ENCODE measurements around the gene PIK3C3.

PIK3C3 gene

GRCh38 chr18:41921770-41922169 lies 33.3 kb upstream of the PIK3C3 start:
- TF ChIP-seq RARB (CRISPR knock-in tag; IDR thresholded peaks at IDR 0.05): no peak
- TF ChIP-seq PPARA (CRISPR knock-in tag; IDR thresholded peaks at IDR 0.05; ENCODE audit: borderline replicate concordance): no peak
- no peak for TF ChIP-seq ZFP30 (CRISPR knock-in tag; IDR thresholded peaks at IDR 0.05)
- no peak for ATAC-seq

GRCh38 chr18:41922176-41922575 lies 32.9 kb upstream of the PIK3C3 start:
- TF ChIP-seq ZFP30 (CRISPR knock-in tag; IDR thresholded peaks at IDR 0.05) (no peak), TSHZ2 (CRISPR knock-in tag; IDR thresholded peaks at IDR 0.05) (no peak), ZNF70 (CRISPR knock-in tag; IDR thresholded peaks at IDR 0.05) (no peak), RARB (CRISPR knock-in tag; IDR thresholded peaks at IDR 0.05) (no peak), ZFP3 (CRISPR knock-in tag; IDR thresholded peaks at IDR 0.05) (no peak), POU6F1 (CRISPR knock-in tag; IDR thresholded peaks at IDR 0.05; ENCODE audit: borderline replicate concordance, low read depth) (no peak), BACH2 (CRISPR knock-in tag; IDR thresholded peaks at IDR 0.05; ENCODE audit: borderline replicate concordance) (no peak), OSR1 (CRISPR knock-in tag; IDR thresholded peaks at IDR 0.05) (no peak)
- ATAC-seq: no peak

- TF ChIP-seq ARNTL (CRISPR knock-in tag; IDR thresholded peaks at IDR 0.05; ENCODE audit: borderline replicate concordance, low read depth): no peak
- TF ChIP-seq SNAI2 (CRISPR knock-in tag; IDR thresholded peaks at IDR 0.05): no peak
- TF ChIP-seq PPARA (CRISPR knock-in tag; IDR thresholded peaks at IDR 0.05; ENCODE audit: borderline replicate concordance): no peak
- TF ChIP-seq ZFP30 (CRISPR knock-in tag; IDR thresholded peaks at IDR 0.05): no peak
- no peak for TF ChIP-seq ZNF8 (CRISPR knock-in tag; IDR thresholded peaks at IDR 0.05)
- no peak for TF ChIP-seq RARB (CRISPR knock-in tag; IDR thresholded peaks at IDR 0.05)
- no peak for TF ChIP-seq ZFP3 (CRISPR knock-in tag; IDR thresholded peaks at IDR 0.05)
- no peak for TF ChIP-seq POU6F1 (CRISPR knock-in tag; IDR thresholded peaks at IDR 0.05; ENCODE audit: borderline replicate concordance, low read depth)
- TF ChIP-seq TCF4 (CRISPR knock-in tag; IDR thresholded peaks at IDR 0.05; ENCODE audit: borderline replicate concordance): no peak
- no peak for TF ChIP-seq CREB5 (CRISPR knock-in tag; IDR thresholded peaks at IDR 0.05; ENCODE audit: low read depth)
- no peak for TF ChIP-seq TSHZ2 (CRISPR knock-in tag; IDR thresholded peaks at IDR 0.05)
- no peak for TF ChIP-seq CSDC2 (CRISPR knock-in tag; IDR thresholded peaks at IDR 0.05)
- no peak for TF ChIP-seq ZNF70 (CRISPR knock-in tag; IDR thresholded peaks at IDR 0.05)
- no peak for TF ChIP-seq ZNF565 (CRISPR knock-in tag; conservative IDR thresholded peaks at IDR 0.05; ENCODE audit: low read depth)
- no peak for TF ChIP-seq CSRNP3 (CRISPR knock-in tag; IDR thresholded peaks at IDR 0.05)
- TF ChIP-seq OSR1 (CRISPR knock-in tag; IDR thresholded peaks at IDR 0.05): no peak
- no peak for TF ChIP-seq ISL1 (CRISPR knock-in tag; IDR thresholded peaks at IDR 0.05)
- no peak for TF ChIP-seq BACH2 (CRISPR knock-in tag; IDR thresholded peaks at IDR 0.05; ENCODE audit: borderline replicate concordance)
- no peak for TF ChIP-seq PATZ1 (CRISPR knock-in tag; IDR thresholded peaks at IDR 0.05; ENCODE audit: borderline replicate concordance)
- no peak for TF ChIP-seq GLIS3 (CRISPR knock-in tag; IDR thresholded peaks at IDR 0.05)
- peak; percentile 61; the same call in 2 of the 3 replicates for ATAC-seq
Observed at GRCh38 chr18:41922841-41923240, 32.2 kb upstream of the PIK3C3 start.
